Lower lobe of right lung (tissue), 2 donors: ENCODE results near the gene HNRNPLL. TPM values are rescaled to one million over a fixed set of nuclear protein-coding genes. Genes with fewer than 3 reads are reported as not detected.
A peak's percentile ranks its signal among the peaks of the same experiment; 100 is the strongest.

Experiments used
- ATAC-seq, 2 donors: fragments of 200-7000 bp; cut with Tn5 transposase; one replicate each; pipeline ENCODE4 v1.9.1; 2020 to 2022; ENCODE audit warnings: mild to moderate bottlenecking in 2 of 2, moderate library complexity in 2 of 2
- DNase-seq: peaks from one replicate; pipeline ENCODE4 v3.0.0-alpha.2; 2020
- H3K27ac ChIP-seq: fragments of 200-600 bp; one replicate; pipeline ENCODE4 v1.8.0; 2022
- H3K27me3 ChIP-seq: fragments of 200-600 bp; one replicate; pipeline ENCODE4 v1.8.0; 2022; ENCODE audit warnings: low read depth
- H3K36me3 ChIP-seq: fragments of 200-600 bp; one replicate; pipeline ENCODE4 v1.8.0; 2022; ENCODE audit warnings: mild to moderate bottlenecking
- H3K4me1 ChIP-seq: fragments of 200-600 bp; one replicate; pipeline ENCODE4 v1.8.0; 2022
- H3K4me3 ChIP-seq: fragments of 200-600 bp; one replicate; pipeline ENCODE4 v1.8.0; 2022; ENCODE audit warnings: mild to moderate bottlenecking
- H3K9me3 ChIP-seq: fragments of 200-600 bp; one replicate; pipeline ENCODE4 v1.8.0; 2022
- CTCF ChIP-seq: fragments of 200-600 bp; IDR thresholded peaks from one replicate; pipeline ENCODE4 v1.8.0; 2022; ENCODE audit warnings: antibody characterized with exemption, mild to moderate bottlenecking
- intact Hi-C: fragments of 100-400 bp; cut with DNase I; formaldehyde crosslinking; loops from one replicate; pipeline ENCODE4 v1.11.0; 2022
- total RNA-seq: library from RNA; stranded (reverse); fragmentation: NEBNext Ultra II Directional; extraction: Animal tissue kit (Norgen Biotek cat#: 25700); gene quantifications from one replicate; pipeline ENCODE4 v1.2.1, GENCODE V29; 2021
- donor health status: DM: no; HTN: yes; CAD: no; lungs with severe emphysema.

The HNRNPLL gene
- total RNA-seq, 1 donor from 2014 or later = 38.8 TPM

- no peak overlapping the region for H3K27ac ChIP-seq
- TF ChIP-seq CTCF = no peak
Measured at GRCh38 chr2:38596229-38596628, 6.5 kb downstream of the HNRNPLL start.

GRCh38 chr2:38592951-38593350 is 9.8 kb downstream of the HNRNPLL start:
- intact Hi-C loops = no loop called here
- no peaks in the 10 kb centered on the region for H3K9me3 ChIP-seq
- DNase-seq (no peak), ATAC-seq (no peak)
- H3K27ac ChIP-seq = no peak overlapping the region
- no peak overlapping the region for H3K4me3 ChIP-seq
- H3K4me1 ChIP-seq = peaks cover 68% of the 10 kb centered on the region
- peaks cover 3% of the 10 kb centered on the region for H3K36me3 ChIP-seq
- H3K27me3 ChIP-seq = no peaks in the 10 kb centered on the region
- TF ChIP-seq CTCF = no peak

More at GRCh38 chr2:38596229-38596628, 6.5 kb downstream of the HNRNPLL start:
- Histone ChIP-seq H3K4me3 (no peak overlapping the region), H3K36me3 (no peaks in the 10 kb centered on the region), H3K27me3 (no peaks in the 10 kb centered on the region), H3K9me3 (no peaks in the 10 kb centered on the region), H3K4me1 (peaks cover 80% of the 10 kb centered on the region)
- DNase-seq (no peak), ATAC-seq (no peak)
- intact Hi-C loops = no loop called here

GRCh38 chr2:38591152-38591551 is 11.6 kb downstream of the HNRNPLL start:
- Histone ChIP-seq H3K9me3 (no peaks in the 10 kb centered on the region), H3K27ac (no peak overlapping the region), H3K4me3 (no peak overlapping the region), H3K4me1 (peaks cover 68% of the 10 kb centered on the region), H3K27me3 (no peaks in the 10 kb centered on the region), H3K36me3 (peaks cover 8% of the 10 kb centered on the region)
- TF ChIP-seq CTCF = no peak
- DNase-seq (no peak), ATAC-seq (peak in 1 of 2 donors; percentile 44)
- intact Hi-C loops = no loop called here

GRCh38 chr2:38590053-38590452 is 12.7 kb downstream of the HNRNPLL start:
- peaks cover 19% of the 10 kb centered on the region for H3K36me3 ChIP-seq
- H3K4me3 ChIP-seq = no peak overlapping the region
- H3K9me3 ChIP-seq = no peaks in the 10 kb centered on the region
- no peak for ATAC-seq
- TF ChIP-seq CTCF = no peak
- peaks cover 64% of the 10 kb centered on the region for H3K4me1 ChIP-seq
- DNase-seq = no peak
- no peaks in the 10 kb centered on the region for H3K27me3 ChIP-seq
- intact Hi-C loops = no loop called here
- no peak overlapping the region for H3K27ac ChIP-seq

- H3K27me3 ChIP-seq = no peaks in the 10 kb centered on the region
- peak in 1 of 2 donors; percentile 43 for ATAC-seq
- no peak overlapping the region for H3K4me3 ChIP-seq
- intact Hi-C loops = loop anchor here (10.0 kb wide), 1 partner anchor 148 kb away; no protein-coding TSS in a partner anchor
- peaks cover 44% of the 10 kb centered on the region for H3K36me3 ChIP-seq
- H3K9me3 ChIP-seq = no peaks in the 10 kb centered on the region
- no peak for DNase-seq
- no peak overlapping the region for H3K27ac ChIP-seq
- TF ChIP-seq CTCF = no peak
- peaks cover 42% of the 10 kb centered on the region for H3K4me1 ChIP-seq
Measured at GRCh38 chr2:38586931-38587330, 15.8 kb downstream of the HNRNPLL start.
